Left renal cortex interstitium (tissue), 4 donors: ENCODE results near the gene SLC30A7. TPM values are rescaled to one million over a fixed set of nuclear protein-coding genes. Genes with fewer than 3 reads are reported as not detected.
"Not testable (repeated sequence)": the region's sequence is repeated elsewhere in the genome, so short reads cannot be mapped to it uniquely, and the experiment has no call there.

Source experiments
- DNase-seq, 4 donors: peaks; one replicate each; pipeline ENCODE4 v3.0.0-alpha.2; 2013; ENCODE audit warnings: low read depth in 4 of 4, low spot score in 2 of 4, missing footprints in 1 of 4
- polyA plus RNA-seq, 4 donors: library from polyadenylated mRNA; unstranded; fragments of 120-200 nt; gene quantifications; one replicate each; pipeline ENCODE4 v1.2.1, GENCODE V29; 2013; ENCODE audit not compliant: insufficient read length in 4 of 4

The SLC30A7 gene
- polyA plus RNA-seq, 4 donors, result 14.5 to 22.9 (median 16.6) TPM

DNA sequence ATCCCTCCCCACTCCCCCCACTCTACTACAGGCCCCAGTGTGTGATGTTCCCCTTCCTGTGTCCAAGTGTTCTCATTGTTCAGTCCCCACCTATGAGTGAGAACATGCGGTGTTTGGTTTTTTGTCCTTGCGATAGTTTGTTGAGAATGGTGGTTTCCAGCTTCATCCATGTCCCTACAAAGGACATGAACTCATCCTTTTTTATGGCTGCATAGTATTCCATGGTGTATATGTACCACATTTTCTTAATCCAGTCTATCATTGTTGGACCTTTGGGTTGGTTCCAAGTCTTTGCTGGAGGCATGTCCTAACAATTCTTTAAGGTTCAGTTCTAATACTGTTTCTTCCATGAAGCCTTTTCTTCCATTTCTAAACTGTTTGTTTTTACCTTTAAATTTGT, 37.7 kb downstream of the SLC30A7 start:
- not testable (repeated sequence) for DNase-seq

DNA sequence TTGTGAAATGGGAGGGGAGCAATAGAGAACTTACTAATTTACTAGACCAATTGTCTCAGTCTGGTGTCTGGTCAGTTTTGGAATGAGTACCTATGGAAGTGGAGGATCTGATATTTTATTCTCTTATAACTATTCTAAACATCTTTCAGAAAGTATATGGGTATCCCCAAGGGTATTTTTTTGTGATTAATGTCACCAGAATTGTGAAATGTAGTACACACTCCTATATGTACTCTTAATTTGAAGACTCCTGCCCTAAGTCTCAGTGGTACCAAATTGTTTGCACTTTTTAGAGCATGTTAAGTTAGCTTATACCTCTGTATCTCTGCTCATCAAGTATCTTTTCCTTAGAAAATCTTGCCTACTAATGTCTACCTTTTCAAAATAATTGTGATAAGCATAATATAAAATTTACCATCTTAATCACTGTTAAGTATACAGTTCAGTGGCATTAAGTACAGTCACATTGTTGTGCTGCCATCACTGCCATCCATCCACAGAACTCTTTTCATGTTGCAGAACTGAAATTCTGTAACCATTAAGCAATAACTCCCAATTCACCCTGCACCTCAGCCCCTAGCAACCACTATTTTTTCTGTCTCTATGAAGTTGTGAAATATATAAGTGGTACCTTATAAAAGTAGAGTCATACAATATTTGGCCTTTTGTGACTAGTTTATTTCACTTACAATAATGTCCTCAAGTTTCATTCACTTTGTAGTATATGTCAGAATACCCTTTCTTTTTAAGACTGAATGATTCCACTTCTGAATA, 40.5 kb downstream of the SLC30A7 start:
- DNase-seq, result no peak

DNA sequence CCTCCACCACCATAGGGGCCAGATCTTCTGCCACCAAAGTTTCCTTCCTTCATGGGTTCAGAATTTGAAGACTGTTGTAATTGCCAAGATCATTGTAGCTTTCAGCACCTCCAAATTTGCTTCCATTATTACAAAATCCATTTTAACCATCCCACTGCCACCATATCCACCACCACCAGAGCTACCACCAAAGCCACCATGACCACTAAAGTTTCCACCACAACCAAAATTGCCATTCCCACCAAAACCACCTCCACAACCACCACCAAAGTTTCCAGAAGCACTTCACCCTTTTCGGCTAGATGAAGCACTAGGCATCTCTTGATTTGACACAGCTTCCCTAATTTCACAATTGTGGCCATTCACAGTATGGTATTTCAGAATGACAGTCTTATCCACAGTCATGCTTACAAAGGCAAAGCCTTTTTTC, 45.2 kb downstream of the SLC30A7 start:
- DNase-seq, result no peak

GRCh38 chr1:100941580-100942216, 45.8 kb downstream of the SLC30A7 start:
- no peak for DNase-seq

- DNase-seq, result no peak
Observed at GRCh38 chr1:100942304-100943046, 46.6 kb downstream of the SLC30A7 start.

- no peak for DNase-seq
Observed at GRCh38 chr1:100943533-100943932, 47.6 kb downstream of the SLC30A7 start.

- DNase-seq, result not testable (repeated sequence)
Observed at GRCh38 chr1:100946064-100946463, 50.2 kb downstream of the SLC30A7 start.

DNA sequence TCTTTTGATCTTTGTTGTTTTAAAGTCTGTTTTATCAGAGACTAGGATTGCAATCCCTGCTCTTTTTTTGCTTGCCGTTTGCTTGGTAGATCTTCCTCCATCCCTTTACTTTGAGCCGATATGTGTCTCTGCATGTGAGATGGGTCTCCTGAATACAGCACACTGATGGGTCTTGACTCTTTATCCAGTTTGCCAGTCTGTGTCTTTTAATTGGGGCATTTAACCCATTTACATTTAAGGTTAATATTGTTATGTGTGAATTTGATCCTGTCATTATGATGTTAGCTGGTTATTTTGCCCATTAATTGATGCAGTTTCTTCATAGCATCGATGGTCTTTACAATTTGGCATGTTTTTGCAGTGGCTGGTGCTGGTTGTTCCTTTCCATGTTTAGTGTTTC, 51.9 kb downstream of the SLC30A7 start:
- DNase-seq, result not testable (repeated sequence)

DNA sequence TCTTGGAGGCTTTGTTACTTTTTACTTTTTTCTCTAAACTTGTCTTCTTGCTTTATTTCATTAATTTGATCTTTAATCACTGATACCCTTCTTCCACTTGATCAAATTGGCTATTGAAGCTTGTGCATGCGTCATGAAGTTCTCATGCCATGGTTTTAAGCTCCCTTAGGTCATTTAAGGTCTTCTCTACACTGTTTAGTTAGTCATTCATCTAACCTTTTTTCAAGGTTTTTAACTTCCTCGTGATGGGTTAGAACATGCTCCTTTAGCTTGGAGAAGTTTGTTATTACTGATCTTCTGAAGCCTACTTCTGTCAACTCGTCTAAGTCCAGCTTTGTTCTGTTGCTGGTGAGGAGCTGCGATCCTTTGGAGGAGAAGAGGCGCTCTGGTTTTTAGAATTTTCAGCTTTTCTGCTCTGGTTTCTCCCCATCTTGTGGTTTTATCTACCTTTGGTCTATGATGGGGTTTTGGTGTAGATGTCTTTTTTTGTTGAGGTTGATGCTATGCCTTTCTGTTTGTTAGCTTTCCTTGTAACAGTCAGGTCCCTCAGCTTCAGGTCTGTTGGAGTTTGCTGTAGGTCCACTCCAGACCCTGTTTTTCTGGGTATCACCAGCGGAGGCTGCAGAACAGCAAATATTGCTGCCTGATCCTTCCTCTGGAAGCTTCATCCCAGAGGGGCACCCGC, 53.0 kb downstream of the SLC30A7 start:
- not testable (repeated sequence) for DNase-seq

DNA sequence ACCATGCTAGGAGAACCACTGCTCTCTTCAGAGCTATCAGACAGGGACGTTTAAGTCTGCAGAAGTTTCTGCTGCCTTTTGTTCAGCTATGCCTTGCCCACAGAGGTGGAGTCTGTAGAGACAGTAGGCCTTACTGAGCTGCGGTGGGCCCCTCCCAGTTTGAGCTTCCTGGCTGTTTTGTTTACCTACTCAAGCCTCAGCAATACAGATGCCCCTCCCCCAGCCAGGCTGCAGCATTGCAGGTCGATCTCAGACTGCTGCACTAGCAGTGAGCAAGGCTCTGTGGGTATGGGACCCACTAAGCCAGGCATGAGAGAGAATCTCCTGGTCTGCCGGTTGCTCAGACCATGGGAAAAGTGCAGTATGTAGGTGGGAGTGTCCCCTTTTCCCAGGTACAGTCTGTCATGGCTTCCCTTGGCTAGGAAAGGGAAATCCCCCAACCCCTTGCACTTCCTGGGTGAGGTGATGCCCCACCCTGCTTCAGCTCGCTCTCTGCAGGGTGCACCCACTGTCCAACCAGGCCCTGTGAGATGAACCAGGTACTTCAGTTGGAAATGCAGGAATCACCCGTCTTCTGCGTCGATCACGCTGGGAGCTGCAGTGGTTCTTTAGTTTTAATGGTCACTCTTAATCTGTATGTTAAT, 53.7 kb downstream of the SLC30A7 start:
- DNase-seq, result not testable (repeated sequence)

GRCh38 chr1:100950337-100950736, 54.4 kb downstream of the SLC30A7 start:
- DNase-seq, result no peak

DNA sequence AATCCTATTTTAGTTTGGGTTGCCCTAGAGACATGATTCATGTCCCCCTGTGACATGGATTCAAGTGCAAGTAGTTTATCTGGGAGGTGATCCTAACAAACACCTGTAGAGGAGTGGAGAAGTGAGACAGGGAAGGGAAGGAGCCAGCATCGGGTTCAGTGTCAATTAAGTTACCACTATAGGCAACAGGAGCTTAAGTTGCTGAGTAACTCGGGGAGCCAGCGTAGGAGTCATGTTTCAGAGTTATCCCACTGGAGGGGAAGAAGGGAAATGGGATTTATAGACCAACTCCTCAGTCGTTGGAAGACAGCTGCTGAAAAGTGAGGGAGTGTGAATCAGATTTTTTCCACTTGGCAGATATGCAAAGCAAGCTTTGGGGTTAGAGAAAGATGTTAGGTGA, 54.9 kb downstream of the SLC30A7 start:
- peak in 3 of 4 donors; percentile 36 to 58 (median 48) for DNase-seq

- no peak for DNase-seq
Observed at GRCh38 chr1:100952104-100952745, 56.3 kb downstream of the SLC30A7 start.

- not testable (repeated sequence) for DNase-seq
Observed at GRCh38 chr1:100952970-100953369, 57.1 kb downstream of the SLC30A7 start.

DNA sequence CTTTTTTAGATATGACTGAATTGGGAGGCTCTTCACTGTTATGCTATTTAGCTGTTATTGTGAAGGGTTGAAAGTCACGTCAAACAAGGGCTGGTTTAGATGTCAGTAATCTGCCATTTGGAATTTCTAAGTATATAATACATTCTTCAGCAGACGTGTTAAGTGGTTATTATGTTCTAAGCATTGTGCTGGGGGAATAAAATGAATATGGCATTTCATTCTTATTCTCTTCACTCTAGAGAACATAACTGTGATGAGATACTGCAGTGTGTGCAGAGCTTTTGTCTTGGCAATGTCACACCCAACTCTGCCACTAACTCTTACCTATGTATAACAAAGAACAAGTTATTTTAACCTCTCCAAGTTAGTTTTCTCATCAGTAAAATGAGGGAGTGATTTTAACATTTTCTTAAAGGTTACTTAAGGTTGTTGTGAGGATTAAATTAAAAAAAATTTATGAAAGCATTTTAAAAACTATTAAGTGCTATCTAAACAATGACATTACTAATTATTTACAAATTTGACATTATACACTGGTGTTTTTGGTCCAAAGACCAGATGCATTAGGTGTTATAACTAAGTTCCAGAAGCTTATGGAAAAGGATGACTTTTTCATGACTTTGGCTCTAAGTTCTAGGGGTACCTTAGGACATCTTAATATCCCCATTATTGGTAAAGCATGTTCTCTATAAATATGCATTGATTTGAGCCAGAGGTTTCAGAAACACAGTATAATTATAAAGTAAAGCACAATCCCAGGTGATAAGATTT, 58.3 kb downstream of the SLC30A7 start:
- no peak for DNase-seq

- no peak for DNase-seq
Observed at GRCh38 chr1:100955322-100955721, 59.4 kb downstream of the SLC30A7 start.

GRCh38 chr1:100959502-100960060, 63.7 kb downstream of the SLC30A7 start:
- DNase-seq, result no peak

DNA sequence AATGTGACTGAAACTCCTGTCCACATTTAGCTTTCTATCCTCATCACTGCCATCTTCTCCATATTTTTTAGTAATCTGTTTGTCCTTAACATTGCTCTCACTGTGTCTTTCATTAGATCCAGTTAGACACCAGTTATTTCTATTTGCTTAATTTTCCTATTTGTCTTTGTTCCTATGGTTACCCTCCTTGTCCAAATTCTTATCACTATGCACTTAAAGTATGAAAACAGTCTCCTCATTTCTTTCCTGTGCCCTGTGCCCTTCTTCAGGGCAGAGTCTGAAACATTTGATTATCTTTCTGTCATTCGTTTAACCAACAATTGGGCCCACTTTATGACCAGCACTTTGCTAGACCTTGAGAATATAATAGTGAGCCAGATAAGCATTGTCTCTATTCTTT, 64.2 kb downstream of the SLC30A7 start:
- DNase-seq, result no peak

GRCh38 chr1:100968621-100969020, 72.7 kb downstream of the SLC30A7 start:
- DNase-seq, result no peak
